KMS-11 (cell line): ENCODE data around the gene TCTN2.

Experiments
- H2AFZ ChIP-seq: fragments of 200-600 bp; sonication (generic); 2 replicates; pipeline ENCODE4 v1.6.1; 2016; ENCODE audit warnings: antibody characterized with exemption, mixed run types, low read depth
- H3K27ac ChIP-seq: fragments of 200-600 bp; sonication (generic); 2 replicates; pipeline ENCODE4 v1.6.1; 2016; ENCODE audit warnings: mild to moderate bottlenecking, mixed run types
- H3K27me3 ChIP-seq: fragments of 200-600 bp; sonication (generic); 2 replicates; pipeline ENCODE4 v1.6.1; 2017; ENCODE audit warnings: mild to moderate bottlenecking, low read depth, mixed run types, moderate library complexity; ENCODE audit not compliant: insufficient read depth
- H3K36me3 ChIP-seq: fragments of 200-600 bp; sonication (generic); 2 replicates; pipeline ENCODE4 v1.6.1; 2017; ENCODE audit warnings: mild to moderate bottlenecking, mixed run types; ENCODE audit not compliant: insufficient read depth
- H3K4me1 ChIP-seq: fragments of 200-600 bp; sonication (generic); 2 replicates; pipeline ENCODE4 v1.6.1; 2016; ENCODE audit warnings: mild to moderate bottlenecking, low read depth, mixed run types; ENCODE audit not compliant: poor library complexity, severe bottlenecking
- H3K4me2 ChIP-seq: fragments of 200-600 bp; sonication (generic); 2 replicates; pipeline ENCODE4 v1.7.0; 2016; ENCODE audit warnings: mild to moderate bottlenecking, mixed run types
- H3K4me3 ChIP-seq: fragments of 200-600 bp; sonication (generic); IDR thresholded peaks from 2 replicates; pipeline ENCODE4 v1.6.1; 2017; ENCODE audit warnings: low read depth, low read length, mixed read lengths; ENCODE audit not compliant: insufficient read depth
- H3K79me2 ChIP-seq: fragments of 200-600 bp; sonication (generic); 2 replicates; pipeline ENCODE4 v1.6.1; 2016; ENCODE audit warnings: low read depth, mixed run types; ENCODE audit not compliant: insufficient read depth
- H3K9ac ChIP-seq: fragments of 200-600 bp; sonication (generic); 2 replicates; pipeline ENCODE4 v1.6.1; 2016; ENCODE audit warnings: mild to moderate bottlenecking, mixed run types
- H4K20me1 ChIP-seq: fragments of 200-600 bp; sonication (generic); 2 replicates; pipeline ENCODE4 v1.6.1; 2016; ENCODE audit warnings: mild to moderate bottlenecking, mixed run types; ENCODE audit not compliant: insufficient read depth
- CTCF ChIP-seq: fragments of 200-600 bp; sonication (generic); conservative IDR thresholded peaks from 2 replicates; pipeline ENCODE4 v1.6.1; 2017; ENCODE audit warnings: low read depth, mild to moderate bottlenecking, antibody characterized with exemption, low read length, moderate library complexity, mixed read lengths

TCTN2 gene

GRCh38 chr12:123727878-123728277, 57.0 kb downstream of the TCTN2 start:
- H3K4me3 ChIP-seq, result no peak overlapping the region
- no peaks in the 10 kb centered on the region for H3K27me3 ChIP-seq
- no peaks in the 10 kb centered on the region for H4K20me1 ChIP-seq
- no peak overlapping the region for H3K4me2 ChIP-seq
- H3K79me2 ChIP-seq, result no peaks in the 10 kb centered on the region
- H3K27ac ChIP-seq, result no peak overlapping the region
- H3K36me3 ChIP-seq, result no peaks in the 10 kb centered on the region
- H3K9ac ChIP-seq, result no peak overlapping the region
- H2AFZ ChIP-seq, result no peak overlapping the region
- no peak for TF ChIP-seq CTCF
- no peaks in the 10 kb centered on the region for H3K4me1 ChIP-seq

DNA sequence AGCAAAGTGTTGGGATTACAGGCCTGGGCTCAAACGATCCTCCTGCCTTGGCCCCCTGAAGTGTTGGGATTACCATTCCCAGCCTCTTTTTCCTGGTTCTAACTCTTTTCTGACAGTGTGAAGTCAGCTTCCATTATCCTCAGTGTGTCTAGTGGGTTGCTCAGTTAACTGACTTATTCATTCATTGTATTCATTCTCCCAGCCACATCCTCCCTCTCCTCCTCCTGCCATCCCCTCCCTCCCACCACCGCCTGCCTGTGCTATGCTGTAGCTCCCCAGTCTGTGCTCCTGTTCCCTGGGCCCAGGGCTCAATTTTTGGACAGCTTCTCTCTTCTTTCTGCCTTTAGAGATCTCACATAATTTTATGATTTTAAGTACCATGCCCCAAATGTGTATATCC, 60.7 kb downstream of the TCTN2 start:
- H3K27ac ChIP-seq, result no peak overlapping the region
- TF ChIP-seq CTCF, result no peak
- no peaks in the 10 kb centered on the region for H4K20me1 ChIP-seq
- no peaks in the 10 kb centered on the region for H3K36me3 ChIP-seq
- H3K4me3 ChIP-seq, result no peak overlapping the region
- H3K79me2 ChIP-seq, result no peaks in the 10 kb centered on the region
- H2AFZ ChIP-seq, result no peak overlapping the region
- no peaks in the 10 kb centered on the region for H3K4me1 ChIP-seq
- no peak overlapping the region for H3K4me2 ChIP-seq
- no peak overlapping the region for H3K9ac ChIP-seq
- no peaks in the 10 kb centered on the region for H3K27me3 ChIP-seq

GRCh38 chr12:123732251-123732650, 61.3 kb downstream of the TCTN2 start:
- no peak overlapping the region for H3K9ac ChIP-seq
- H3K4me3 ChIP-seq, result no peak overlapping the region
- H3K36me3 ChIP-seq, result no peaks in the 10 kb centered on the region
- no peaks in the 10 kb centered on the region for H4K20me1 ChIP-seq
- no peaks in the 10 kb centered on the region for H3K4me1 ChIP-seq
- H3K27ac ChIP-seq, result no peak overlapping the region
- H2AFZ ChIP-seq, result no peak overlapping the region
- no peak overlapping the region for H3K4me2 ChIP-seq
- no peaks in the 10 kb centered on the region for H3K27me3 ChIP-seq
- no peaks in the 10 kb centered on the region for H3K79me2 ChIP-seq
- TF ChIP-seq CTCF, result no peak

- Histone ChIP-seq H2AFZ (no peak overlapping the region), H3K36me3 (no peaks in the 10 kb centered on the region), H3K27ac (no peak overlapping the region), H4K20me1 (no peaks in the 10 kb centered on the region), H3K4me1 (no peaks in the 10 kb centered on the region), H3K4me2 (no peak overlapping the region), H3K27me3 (no peaks in the 10 kb centered on the region), H3K79me2 (no peaks in the 10 kb centered on the region), H3K4me3 (no peak overlapping the region), H3K9ac (no peak overlapping the region)
- TF ChIP-seq CTCF, result no peak
Measured at GRCh38 chr12:123733229-123733628, 62.3 kb downstream of the TCTN2 start.

GRCh38 chr12:123734268-123734667, 63.4 kb downstream of the TCTN2 start:
- Histone ChIP-seq H3K4me1 (no peaks in the 10 kb centered on the region), H3K27ac (no peak overlapping the region), H3K9ac (no peak overlapping the region), H3K27me3 (no peaks in the 10 kb centered on the region), H3K4me2 (no peak overlapping the region), H3K4me3 (no peak overlapping the region), H2AFZ (no peak overlapping the region), H3K79me2 (no peaks in the 10 kb centered on the region), H3K36me3 (no peaks in the 10 kb centered on the region), H4K20me1 (no peaks in the 10 kb centered on the region)
- TF ChIP-seq CTCF, result no peak
